AG09319 (cell line): ENCODE measurements around the gene NDFIP2.

ENCODE experiments used
- DNase-seq: peaks from one replicate; pipeline ENCODE4 v3.0.0-alpha.2; 2010; ENCODE audit warnings: low read depth; ENCODE audit errors: extremely low read depth
- CTCF ChIP-seq: IDR thresholded peaks from 2 replicates; pipeline ENCODE4 v1.5.1; 2011; ENCODE audit warnings: low read depth, mild to moderate bottlenecking, inconsistent platforms, low read length, moderate library complexity

Gene NDFIP2

GRCh38 chr13:79470666-79471065, 10.3 kb upstream of the NDFIP2 start:
- no peak for DNase-seq
- TF ChIP-seq CTCF = no peak

DNA sequence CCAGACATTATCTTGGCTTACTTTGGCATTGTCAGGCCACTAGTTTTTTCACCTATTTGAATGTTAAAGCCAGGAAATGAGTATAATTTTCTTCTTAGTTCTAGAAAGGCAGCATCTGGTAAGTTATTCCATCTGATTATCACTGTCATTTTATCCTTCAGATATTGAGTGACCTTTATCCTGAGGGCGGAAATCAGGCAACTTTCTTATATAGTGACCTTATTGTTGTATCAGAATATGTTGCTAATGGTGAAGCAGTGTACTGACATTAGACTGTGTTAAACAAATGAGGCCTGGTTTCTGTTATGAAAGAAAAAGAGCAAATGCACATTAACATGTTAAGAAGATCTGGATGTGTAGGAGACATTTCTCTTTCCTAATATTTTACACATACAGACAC, 5.4 kb upstream of the NDFIP2 start:
- TF ChIP-seq CTCF = no peak
- no peak for DNase-seq

DNA sequence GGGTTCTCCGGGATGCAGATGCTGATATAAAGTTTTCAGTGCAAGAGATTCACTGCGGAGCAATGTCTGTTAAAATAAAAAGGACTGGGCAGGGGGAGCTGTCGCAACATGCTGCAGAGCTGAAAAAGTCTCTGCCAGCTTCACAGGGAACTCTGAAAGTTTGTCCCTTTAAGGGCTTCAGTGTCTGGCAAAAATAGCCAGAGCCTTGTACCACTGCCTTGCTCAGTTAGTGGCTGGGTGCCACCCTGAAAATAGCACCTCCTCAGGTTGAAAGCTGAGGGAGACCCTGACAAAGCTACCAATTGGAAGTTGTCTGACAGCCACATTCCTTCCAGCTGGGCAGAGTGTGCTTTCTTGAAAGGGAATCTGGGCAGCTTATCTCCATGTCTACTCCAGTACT, 3.0 kb upstream of the NDFIP2 start:
- no peak for TF ChIP-seq CTCF
- DNase-seq = no peak

DNA sequence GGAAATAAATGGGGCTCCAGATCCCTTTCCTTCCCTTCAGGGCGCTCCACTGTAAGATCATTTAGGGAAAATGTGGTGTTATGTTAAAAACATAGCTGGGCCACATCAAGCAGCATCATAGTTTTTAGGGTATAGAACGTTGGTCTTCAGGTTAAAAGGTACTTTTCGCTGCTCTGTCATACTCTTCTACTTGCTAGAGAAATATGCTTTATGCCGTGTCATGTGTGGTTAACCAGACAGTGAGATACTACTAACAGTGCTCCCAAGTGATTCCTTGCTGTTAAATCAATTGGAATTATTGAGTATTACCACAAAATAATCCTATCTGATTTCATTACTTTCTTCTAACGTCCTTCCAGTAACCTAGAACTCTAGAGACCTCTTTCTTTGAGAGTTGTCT, 1.1 kb upstream of the NDFIP2 start:
- DNase-seq = no peak
- TF ChIP-seq CTCF = no peak

GRCh38 chr13:79481685-79482052, 714 bp downstream of the NDFIP2 start:
- no peak for TF ChIP-seq CTCF
- no peak for DNase-seq

- DNase-seq = no peak
- no peak for TF ChIP-seq CTCF
These were observed 1.5 kb downstream of the NDFIP2 start for GRCh38 chr13:79482281-79482970.

- no peak for DNase-seq
- TF ChIP-seq CTCF = no peak
These were observed 2.2 kb downstream of the NDFIP2 start for GRCh38 chr13:79483086-79483706.
